Endothelial cell of umbilical vein (primary cell): ENCODE data around the gene RAB3C.

ENCODE experiments used
- EZH2 ChIP-seq: IDR thresholded peaks from 2 replicates; pipeline ENCODE4 v1.6.1; 2012; ENCODE audit warnings: borderline replicate concordance, low read depth, mild to moderate bottlenecking, moderate library complexity, low read length, inconsistent platforms; ENCODE audit not compliant: severe bottlenecking
- MAX ChIP-seq: IDR thresholded peaks from 2 replicates; pipeline ENCODE4 v1.6.1; 2011; ENCODE audit not compliant: insufficient read depth, insufficient read length
- MYC ChIP-seq: IDR thresholded peaks from one replicate; pipeline ENCODE4 v1.6.1; 2011; ENCODE audit warnings: mild to moderate bottlenecking, low read depth, low read length
- POLR2A ChIP-seq: IDR thresholded peaks from 2 replicates; pipeline ENCODE4 v1.6.1; 2012; ENCODE audit warnings: low read depth, mild to moderate bottlenecking, control low read depth, low read length
- POLR2AphosphoS5 ChIP-seq: IDR thresholded peaks from 2 replicates; pipeline ENCODE4 v1.6.1; 2012; ENCODE audit warnings: low read depth, mild to moderate bottlenecking, control low read depth, low read length, moderate library complexity; ENCODE audit not compliant: insufficient read depth
- TF ChIP-seq, protein P1 (sequence below), 2 donors: IDR thresholded peaks; 1 replicate in 1 of 2; 2 replicates in 1 of 2; pipeline ENCODE4 v1.5.1; 2011; ENCODE audit warnings: low read length in 2 of 2, mild to moderate bottlenecking in 2 of 2, moderate library complexity in 2 of 2, control low read depth in 1 of 2, inconsistent platforms in 1 of 2, low read depth in 1 of 2; ENCODE audit not compliant: insufficient read depth in 1 of 2; ENCODE audit errors: extremely low read depth in 1 of 2

DNA sequence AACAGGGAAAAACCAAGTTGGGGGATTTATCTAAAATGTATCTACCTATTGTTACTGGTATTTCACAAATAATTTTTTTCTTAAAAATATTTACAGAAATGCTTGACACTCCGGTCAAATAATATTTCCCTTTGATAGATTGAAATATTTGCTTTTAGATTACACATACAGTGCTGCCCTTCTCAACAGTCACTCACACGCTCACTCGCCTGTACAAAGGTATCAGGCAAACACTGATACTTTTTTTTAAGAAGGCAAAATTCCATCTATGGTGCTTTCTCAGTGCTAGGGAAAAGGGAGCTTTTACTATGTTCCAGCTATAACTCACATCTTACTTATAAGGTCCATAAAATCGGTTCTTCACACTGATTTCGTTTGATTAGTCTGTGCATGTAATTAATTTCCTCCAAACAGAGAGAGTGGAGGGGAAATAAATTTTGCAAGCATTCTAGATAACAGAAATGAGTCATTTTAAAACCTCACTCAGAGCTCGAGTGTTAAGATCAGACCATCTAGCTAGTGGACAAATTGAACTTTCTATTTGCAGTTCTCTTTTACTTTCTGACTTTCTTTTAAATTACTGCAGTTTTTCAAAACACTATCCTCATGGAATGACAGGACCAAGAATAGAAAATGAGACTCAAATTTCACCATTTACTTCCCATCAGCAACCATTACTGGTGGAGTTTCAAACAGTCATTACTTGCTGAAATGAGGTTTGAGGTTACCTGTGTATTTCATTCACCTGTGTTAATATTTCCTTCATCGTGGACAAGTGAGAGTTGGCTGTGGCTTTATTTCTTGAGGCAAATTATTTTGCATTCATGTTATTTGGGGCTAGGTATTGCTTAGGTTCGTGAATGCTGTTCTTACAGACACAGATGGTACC is 273.2 kb downstream of the RAB3C start:
- TF ChIP-seq, protein P1, sequence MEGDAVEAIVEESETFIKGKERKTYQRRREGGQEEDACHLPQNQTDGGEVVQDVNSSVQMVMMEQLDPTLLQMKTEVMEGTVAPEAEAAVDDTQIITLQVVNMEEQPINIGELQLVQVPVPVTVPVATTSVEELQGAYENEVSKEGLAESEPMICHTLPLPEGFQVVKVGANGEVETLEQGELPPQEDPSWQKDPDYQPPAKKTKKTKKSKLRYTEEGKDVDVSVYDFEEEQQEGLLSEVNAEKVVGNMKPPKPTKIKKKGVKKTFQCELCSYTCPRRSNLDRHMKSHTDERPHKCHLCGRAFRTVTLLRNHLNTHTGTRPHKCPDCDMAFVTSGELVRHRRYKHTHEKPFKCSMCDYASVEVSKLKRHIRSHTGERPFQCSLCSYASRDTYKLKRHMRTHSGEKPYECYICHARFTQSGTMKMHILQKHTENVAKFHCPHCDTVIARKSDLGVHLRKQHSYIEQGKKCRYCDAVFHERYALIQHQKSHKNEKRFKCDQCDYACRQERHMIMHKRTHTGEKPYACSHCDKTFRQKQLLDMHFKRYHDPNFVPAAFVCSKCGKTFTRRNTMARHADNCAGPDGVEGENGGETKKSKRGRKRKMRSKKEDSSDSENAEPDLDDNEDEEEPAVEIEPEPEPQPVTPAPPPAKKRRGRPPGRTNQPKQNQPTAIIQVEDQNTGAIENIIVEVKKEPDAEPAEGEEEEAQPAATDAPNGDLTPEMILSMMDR (IDR thresholded peaks at IDR 0.05; ENCODE audit: extremely low read depth in 1 of 2, insufficient read depth in 1 of 2, low read depth in 1 of 2, low read length in 2 of 2) = no peak
- TF ChIP-seq POLR2A (no peak), MAX (no peak), POLR2AphosphoS5 (no peak), EZH2 (no peak), MYC (no peak)
